HepG2 (cell line): ENCODE data around the gene TRAP1. TPM values are rescaled to one million over a fixed set of nuclear protein-coding genes. Genes with fewer than 3 reads are reported as not detected.
A peak's percentile ranks its signal among the peaks of the same experiment; 100 is the strongest.

Experiments used
- FOXJ3 ChIP-seq: sonication (generic); formaldehyde crosslinking; IDR thresholded peaks from 2 replicates; pipeline ENCODE4 v1.4.0; 2020; ENCODE audit warnings: missing genetic modification reagents, mild to moderate bottlenecking, borderline replicate concordance
- MLX ChIP-seq: IDR thresholded peaks from 2 replicates; pipeline ENCODE4 v1.6.1; 2016
- RARA ChIP-seq: IDR thresholded peaks from 2 replicates; pipeline ENCODE4 v1.6.1; 2016; ENCODE audit warnings: missing genetic modification reagents, missing compliant biosample characterization
- SSRP1 ChIP-seq: IDR thresholded peaks from 2 replicates; pipeline ENCODE4 v1.6.1; 2016; ENCODE audit warnings: control low read depth
- ZBTB39 ChIP-seq: sonication (generic); formaldehyde crosslinking; IDR thresholded peaks from 2 replicates; pipeline ENCODE4 v1.5.0; 2020; ENCODE audit warnings: missing genetic modification reagents
- ZNF280D ChIP-seq: sonication (generic); formaldehyde crosslinking; IDR thresholded peaks from 2 replicates; pipeline ENCODE4 v1.5.1; 2020; ENCODE audit warnings: mild to moderate bottlenecking, missing genetic modification reagents
- ZNF318 ChIP-seq: sonication (generic); formaldehyde crosslinking; IDR thresholded peaks from 2 replicates; pipeline ENCODE4 v1.4.0; 2020; ENCODE audit warnings: mild to moderate bottlenecking, missing genetic modification reagents
- ZNF367 ChIP-seq: sonication (generic); formaldehyde crosslinking; IDR thresholded peaks from 2 replicates; pipeline ENCODE4 v1.4.0; 2020; ENCODE audit warnings: missing genetic modification reagents, borderline replicate concordance
- ZNF512 ChIP-seq: sonication (generic); formaldehyde crosslinking; IDR thresholded peaks from 2 replicates; pipeline ENCODE4 v1.4.0; 2020; ENCODE audit warnings: mild to moderate bottlenecking, missing genetic modification reagents
- ZNF775 ChIP-seq: sonication (generic); formaldehyde crosslinking; IDR thresholded peaks from 2 replicates; pipeline ENCODE4 v1.4.0; 2020; ENCODE audit warnings: missing genetic modification reagents, mild to moderate bottlenecking, moderate library complexity, borderline replicate concordance
- ZNF790 ChIP-seq: sonication (generic); formaldehyde crosslinking; IDR thresholded peaks from 2 replicates; pipeline ENCODE4 v1.8.0; 2022; ENCODE audit warnings: missing genetic modification reagents, mild to moderate bottlenecking, borderline replicate concordance
- ZSCAN9 ChIP-seq: IDR thresholded peaks from 2 replicates; pipeline ENCODE4 v1.6.1; 2016; ENCODE audit warnings: borderline replicate concordance
- polyA plus RNA-seq, 8 experiments: library from polyadenylated mRNA; depleted of rRNA in 3 of 8; stranded (reverse) in 7 of 8; unstranded in 1 of 8; fragments of >200 nt; fragmentation: Illumina TruSeq in 4 of 8; extraction: Trizol in 4 of 8; gene quantifications; 2 replicates each; pipeline versions ENCODE4 v1.2.1 to v1.2.3, GENCODE V29; 2011 to 2016; ENCODE audit warnings: low read depth in 4 of 8, missing spikeins in 1 of 8, mixed read lengths in 1 of 8; ENCODE audit not compliant: insufficient read depth in 1 of 8
- total RNA-seq, 5 experiments: library from RNA; depleted of rRNA; stranded (reverse); fragments of >200 nt; fragmentation: Illumina TruSeq; extraction: Trizol; gene quantifications; 2 replicates each; pipeline ENCODE4 v1.2.3, GENCODE V29; 2016; ENCODE audit warnings: low read depth in 1 of 5

The TRAP1 gene
- total and polyA plus RNA-seq, 2 of the 13 experiments (the other 11 are each of a cell fraction or from before 2014, with no cell fraction given) = 127 to 240 TPM

GRCh38 chr16:3695610-3696369, 21.5 kb downstream of the TRAP1 start (continued):
- TF ChIP-seq ZNF280D (CRISPR knock-in tag) (peak; percentile 67; the same call in 1 of the 2 replicates), SSRP1 (peak; percentile 49; the same call in 1 of the 2 replicates), RARA (peak; percentile 93), ZNF790 (CRISPR knock-in tag) (peak; percentile 89; the same call in 1 of the 2 replicates), MLX (CRISPR knock-in tag) (peak; percentile 96), ZNF512 (CRISPR knock-in tag) (no peak), ZNF367 (CRISPR knock-in tag) (no peak), FOXJ3 (CRISPR knock-in tag) (peak; percentile 93), ZNF775 (CRISPR knock-in tag) (no peak), ZBTB39 (CRISPR knock-in tag) (0 out of 2 replicates have a peak, but pooled peaks have one; percentile 84), ZNF318 (0 out of 2 replicates have a peak, but pooled peaks have one; percentile 53), ZSCAN9 (peak; percentile 93)
